Measurements from ENCODE around the gene TBXA2R.

The TBXA2R gene

DNA sequence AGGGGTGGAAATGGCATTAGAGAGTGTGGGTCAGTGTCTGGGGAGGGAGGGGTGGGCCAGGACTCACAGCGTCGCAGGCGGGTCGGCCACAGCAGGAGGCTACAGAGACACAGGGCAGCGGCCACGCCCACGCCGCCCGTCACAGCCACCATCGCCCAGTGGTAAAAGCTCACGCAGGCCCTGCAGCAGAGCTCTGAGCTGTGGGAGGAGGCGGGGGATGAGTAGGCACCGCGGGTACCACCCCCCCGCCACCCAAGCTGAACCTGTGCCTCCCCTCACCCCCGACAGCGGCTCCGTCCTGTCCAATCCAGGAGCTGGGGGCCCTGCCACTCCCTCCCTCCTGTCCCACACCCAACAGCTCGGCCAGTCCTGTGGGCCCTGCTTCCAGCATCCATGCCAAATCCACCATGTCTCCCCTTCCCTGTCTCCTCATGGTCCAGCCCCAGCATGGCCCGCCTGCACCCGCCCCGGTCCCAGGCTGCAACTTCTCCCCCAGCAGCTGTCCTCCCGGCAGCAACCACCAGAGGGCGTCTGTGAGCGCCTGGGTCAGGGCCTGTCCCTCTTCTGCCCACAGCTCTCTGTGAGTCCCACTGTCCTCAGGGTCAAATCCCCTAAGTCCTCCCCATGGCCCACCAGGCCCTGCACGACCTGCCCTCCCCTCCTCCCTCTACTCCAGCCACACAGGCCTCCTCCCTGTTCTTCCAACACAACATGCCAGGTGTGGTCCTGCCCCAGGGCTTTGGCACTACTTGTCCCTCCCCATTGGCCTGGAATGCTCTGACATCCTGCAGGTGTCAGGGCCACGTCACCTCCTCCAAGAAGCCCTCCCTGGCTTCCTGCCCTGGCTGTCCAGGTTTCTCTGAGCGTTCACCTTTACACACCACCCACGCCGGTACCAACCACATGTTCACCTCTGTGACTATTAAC is 61.7 kb downstream of the TBXA2R start:
- TF ChIP-seq EGR1 (IDR thresholded peaks at IDR 0.05) (no peak), TEAD4 (IDR thresholded peaks at IDR 0.05) (no peak), FOXM1 (IDR thresholded peaks at IDR 0.05; ENCODE audit: borderline replicate concordance, low read depth) (no peak), RAD21 (IDR thresholded peaks at IDR 0.05; ENCODE audit: low read depth) (peak; percentile 61), EP300 (IDR thresholded peaks at IDR 0.05; ENCODE audit: borderline replicate concordance) (no peak)
- TF ChIP-seq, protein P1, sequence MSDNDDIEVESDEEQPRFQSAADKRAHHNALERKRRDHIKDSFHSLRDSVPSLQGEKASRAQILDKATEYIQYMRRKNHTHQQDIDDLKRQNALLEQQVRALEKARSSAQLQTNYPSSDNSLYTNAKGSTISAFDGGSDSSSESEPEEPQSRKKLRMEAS (IDR thresholded peaks at IDR 0.05), result 0 out of 2 replicates have a peak, but pooled peaks have one; percentile 12

Measured in Ishikawa (cell line).